ENCODE data around the gene PCGF3.
"Not testable (repeated sequence)": the region's sequence is repeated elsewhere in the genome, so short reads cannot be mapped to it uniquely, and the experiment has no call there.

PCGF3 gene

DNA sequence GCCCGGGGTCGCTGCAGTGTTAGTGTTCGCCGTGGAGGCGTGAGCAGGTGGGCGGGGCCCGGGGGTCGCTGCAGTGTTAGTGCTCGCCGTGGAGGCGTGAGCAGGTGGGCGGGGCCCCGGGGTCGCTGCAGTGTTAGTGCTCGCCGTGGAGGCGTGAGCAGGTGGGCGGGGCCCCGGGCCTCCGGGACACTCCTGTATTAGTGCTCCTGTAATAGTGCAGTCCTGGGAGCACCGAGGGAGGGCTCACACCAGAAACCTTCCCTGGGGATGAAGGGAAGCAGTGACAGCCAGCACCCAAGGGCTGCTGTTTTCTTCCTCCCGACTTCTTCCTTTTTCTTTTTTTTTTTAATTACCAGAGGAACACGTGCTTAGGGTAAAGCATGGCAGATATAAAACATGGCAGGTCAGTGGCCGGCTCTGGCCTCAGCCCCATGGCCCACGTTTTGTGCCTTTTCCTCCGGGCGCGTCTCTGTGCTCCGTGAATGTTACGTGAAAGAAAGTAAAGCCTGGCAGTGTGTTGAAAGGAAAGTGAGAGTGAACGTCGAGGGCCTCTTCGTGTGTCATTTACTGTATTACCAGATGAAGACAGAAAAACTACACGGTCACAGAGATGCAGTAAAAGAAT, 42.0 kb downstream of the PCGF3 start:
- no peak for TF ChIP-seq ZFX (IDR thresholded peaks at IDR 0.05; ENCODE audit: borderline replicate concordance)
- TF ChIP-seq, protein P1, sequence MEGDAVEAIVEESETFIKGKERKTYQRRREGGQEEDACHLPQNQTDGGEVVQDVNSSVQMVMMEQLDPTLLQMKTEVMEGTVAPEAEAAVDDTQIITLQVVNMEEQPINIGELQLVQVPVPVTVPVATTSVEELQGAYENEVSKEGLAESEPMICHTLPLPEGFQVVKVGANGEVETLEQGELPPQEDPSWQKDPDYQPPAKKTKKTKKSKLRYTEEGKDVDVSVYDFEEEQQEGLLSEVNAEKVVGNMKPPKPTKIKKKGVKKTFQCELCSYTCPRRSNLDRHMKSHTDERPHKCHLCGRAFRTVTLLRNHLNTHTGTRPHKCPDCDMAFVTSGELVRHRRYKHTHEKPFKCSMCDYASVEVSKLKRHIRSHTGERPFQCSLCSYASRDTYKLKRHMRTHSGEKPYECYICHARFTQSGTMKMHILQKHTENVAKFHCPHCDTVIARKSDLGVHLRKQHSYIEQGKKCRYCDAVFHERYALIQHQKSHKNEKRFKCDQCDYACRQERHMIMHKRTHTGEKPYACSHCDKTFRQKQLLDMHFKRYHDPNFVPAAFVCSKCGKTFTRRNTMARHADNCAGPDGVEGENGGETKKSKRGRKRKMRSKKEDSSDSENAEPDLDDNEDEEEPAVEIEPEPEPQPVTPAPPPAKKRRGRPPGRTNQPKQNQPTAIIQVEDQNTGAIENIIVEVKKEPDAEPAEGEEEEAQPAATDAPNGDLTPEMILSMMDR (IDR thresholded peaks at IDR 0.05), result no peak

DNA sequence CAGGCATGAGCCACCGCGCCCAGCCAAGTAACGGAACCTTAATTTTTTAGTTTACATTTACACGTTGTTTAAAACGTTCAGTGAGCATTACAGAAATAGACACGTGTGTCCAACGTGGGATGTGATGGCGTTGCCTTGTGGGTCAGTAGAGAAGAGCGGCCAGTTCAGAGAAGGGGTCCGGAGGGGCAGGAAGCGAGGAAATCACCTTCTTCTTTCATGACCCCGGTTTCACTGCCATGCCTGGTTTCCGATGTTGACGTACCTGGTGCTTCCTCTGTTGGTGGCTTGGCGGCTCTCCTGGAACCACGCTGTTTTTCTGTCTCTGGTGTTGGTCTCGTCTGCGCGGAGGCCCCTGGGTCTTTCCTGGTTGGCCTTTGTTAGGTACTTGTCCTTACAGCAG, 42.8 kb downstream of the PCGF3 start:
- TF ChIP-seq, protein P1 (IDR thresholded peaks at IDR 0.05), result no peak
- no peak for TF ChIP-seq ZFX (IDR thresholded peaks at IDR 0.05; ENCODE audit: borderline replicate concordance)
- no peak overlapping the region for H3K27ac ChIP-seq

More for the DNA sequence above, 42.0 kb downstream of the PCGF3 start:
- H3K27ac ChIP-seq, result no peak overlapping the region

DNA sequence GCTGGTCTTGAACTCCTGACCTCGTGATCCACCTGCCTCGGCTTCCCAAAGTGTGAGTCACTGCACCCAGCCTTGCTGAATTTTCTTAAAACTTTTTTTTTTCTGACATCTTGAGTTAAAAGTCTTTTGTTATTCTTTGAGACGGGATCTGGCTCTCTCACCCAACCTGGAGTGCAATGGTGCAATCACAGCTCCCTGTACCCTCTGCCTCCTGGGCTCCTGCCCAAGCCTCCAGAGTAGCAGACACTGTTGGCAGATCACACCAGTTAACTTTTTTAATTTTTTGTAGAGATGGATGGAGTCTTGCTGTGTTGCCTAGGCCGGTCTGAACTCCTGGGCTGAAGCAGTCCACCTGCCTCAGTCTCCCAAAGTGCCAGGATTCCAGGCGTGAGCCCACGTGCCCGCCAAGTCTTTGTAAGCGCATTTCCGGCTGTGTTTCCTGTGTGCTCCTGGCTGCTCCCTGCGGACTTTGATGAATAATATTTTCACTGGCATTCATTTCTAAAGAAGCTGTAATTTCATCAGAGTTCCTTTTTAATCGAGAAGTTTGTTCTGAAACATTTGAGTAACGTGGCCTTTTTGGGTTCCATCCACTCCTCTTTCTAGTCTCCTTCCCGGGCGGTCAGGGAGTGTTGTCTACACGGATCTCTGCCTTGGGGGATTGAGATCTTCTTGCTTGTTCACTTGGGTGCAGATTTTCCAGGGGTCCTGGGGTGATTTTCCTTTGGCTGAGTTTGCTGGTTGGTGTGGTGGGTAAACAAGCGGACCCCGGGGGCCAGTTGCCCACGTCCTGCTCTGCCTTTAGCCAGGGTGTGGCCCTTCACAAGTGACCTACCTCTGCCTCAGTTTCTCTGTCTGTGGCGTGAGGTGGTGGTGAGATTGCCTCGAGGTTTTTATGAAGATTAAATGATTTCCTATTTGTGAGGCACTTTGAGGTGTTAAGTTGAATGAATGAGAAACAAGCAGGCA, 44.4 kb downstream of the PCGF3 start:
- TF ChIP-seq, protein P1 (IDR thresholded peaks at IDR 0.05), result no peak
- TF ChIP-seq ZFX (IDR thresholded peaks at IDR 0.05; ENCODE audit: borderline replicate concordance), result no peak
- no peak overlapping the region for H3K27ac ChIP-seq

DNA sequence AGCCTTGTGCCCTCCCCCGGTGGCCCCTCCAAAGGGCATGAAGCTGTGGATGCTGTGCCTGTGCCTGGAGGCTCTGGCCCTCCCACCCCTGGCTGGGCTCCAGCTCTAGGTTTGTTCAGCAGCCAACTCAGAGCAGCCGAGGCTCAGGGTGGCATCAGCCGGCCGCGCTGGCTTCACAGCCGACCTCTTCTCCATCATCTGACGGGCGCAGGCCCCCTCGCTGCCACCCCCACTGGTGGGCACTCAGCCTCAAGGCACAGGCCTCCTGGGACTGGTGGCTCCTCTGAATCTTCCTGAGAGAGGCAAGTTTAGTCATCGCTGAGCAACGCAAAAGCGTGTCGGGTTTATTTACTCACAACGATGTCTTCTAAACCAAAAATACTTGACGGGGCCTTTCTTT, 46.0 kb downstream of the PCGF3 start:
- no peak overlapping the region for H3K27ac ChIP-seq
- TF ChIP-seq, protein P1 (IDR thresholded peaks at IDR 0.05), result no peak
- no peak for TF ChIP-seq ZFX (IDR thresholded peaks at IDR 0.05; ENCODE audit: borderline replicate concordance)

DNA sequence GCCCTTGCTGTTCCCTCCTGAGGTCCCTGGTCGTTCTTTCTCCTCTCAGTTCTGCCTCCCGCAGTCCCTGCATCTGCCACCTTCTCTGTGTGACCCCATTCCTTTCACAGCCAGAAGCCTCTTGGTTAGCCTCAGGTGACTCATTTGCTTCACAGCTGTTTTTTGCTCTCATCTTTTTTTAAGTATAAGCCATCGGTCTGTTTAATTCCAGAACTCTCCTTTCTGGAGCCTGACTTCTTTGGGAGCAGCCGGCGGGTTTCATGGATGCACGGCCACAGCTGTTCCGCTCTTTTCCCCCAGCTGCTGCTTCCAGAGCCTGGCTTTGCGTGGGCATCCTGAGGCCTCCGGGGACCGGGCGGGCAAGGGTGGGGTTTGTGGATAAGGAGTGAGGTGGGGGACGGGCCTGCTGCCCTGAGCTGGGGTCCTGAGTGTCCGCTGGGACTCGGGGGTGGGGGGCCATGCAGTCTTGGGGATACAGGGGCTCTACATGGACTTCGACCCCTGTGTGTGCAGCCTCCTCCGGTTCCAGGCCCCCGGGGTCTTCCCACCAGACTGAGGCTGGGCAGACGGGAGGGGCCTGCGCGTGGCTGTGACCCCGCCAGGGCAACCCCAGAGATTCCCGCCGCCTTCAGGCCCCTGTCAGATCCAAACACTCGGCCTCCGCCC, 46.7 kb downstream of the PCGF3 start:
- no peak overlapping the region for H3K27ac ChIP-seq
- TF ChIP-seq, protein P1 (IDR thresholded peaks at IDR 0.05), result no peak
- no peak for TF ChIP-seq ZFX (IDR thresholded peaks at IDR 0.05; ENCODE audit: borderline replicate concordance)

DNA sequence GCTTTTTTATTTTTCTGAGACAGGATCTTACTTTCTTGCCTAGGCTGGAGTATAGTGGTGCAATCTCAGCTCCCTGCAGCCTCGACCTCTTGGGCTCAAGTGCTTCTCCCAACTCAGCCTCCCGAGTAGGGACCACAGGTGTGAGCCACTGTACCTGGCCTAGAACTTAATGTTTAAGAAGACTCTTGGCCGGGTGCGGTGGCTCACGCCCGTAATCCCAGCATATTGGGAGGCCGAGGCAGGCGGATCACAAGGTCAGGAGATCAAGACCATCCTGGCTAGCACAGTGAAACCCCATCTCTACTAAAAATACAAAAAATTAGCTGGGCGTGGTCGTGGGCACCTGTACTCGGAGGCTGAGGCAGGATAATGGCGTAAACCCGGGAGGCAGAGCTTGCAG, 47.6 kb downstream of the PCGF3 start:
- not testable (repeated sequence) for H3K27ac ChIP-seq

DNA sequence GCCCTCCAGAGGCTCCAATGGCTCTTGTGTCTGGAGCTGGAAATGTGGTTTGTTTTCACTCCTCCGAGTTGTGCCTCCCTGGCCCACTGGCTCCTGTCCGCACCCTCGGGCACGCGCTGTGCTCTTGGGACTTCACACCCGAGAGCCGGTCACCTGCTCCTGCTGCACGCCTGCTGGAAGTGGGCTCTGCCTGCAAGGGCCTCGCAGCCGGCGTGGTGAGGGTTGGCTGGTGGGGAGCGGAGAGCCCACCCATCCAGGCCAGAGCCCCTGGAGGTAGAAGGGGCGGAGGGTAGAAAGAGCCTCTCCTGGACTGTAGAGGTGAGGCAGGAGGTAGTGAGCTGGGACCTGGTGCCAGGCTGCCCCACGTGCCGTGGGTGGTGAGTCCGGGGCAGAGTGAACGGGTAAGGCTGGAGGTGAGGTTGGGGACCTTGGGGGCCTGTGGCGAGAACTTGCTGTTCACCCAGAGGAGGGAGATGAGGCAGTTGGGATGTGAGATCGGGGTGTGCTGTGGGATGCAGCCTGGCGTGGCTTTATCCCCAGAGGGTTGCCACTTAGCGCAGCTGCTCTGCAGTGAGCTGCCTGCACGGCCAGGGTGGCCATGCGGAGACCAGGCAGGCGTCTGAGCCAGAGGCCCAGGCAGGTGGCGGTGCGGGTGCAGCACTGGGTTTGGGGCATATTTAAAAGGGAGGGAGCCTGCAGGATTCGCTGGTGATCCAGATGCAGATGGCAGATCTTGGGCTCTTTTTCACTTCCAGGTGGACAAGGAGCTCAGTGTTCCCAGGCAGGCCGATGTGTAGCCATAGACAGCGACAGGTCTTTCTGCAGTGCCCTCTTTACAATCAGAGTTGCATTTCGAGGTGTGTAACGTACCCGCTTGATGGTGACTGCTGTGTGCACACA, 48.8 kb downstream of the PCGF3 start:
- no peak for TF ChIP-seq ZFX (IDR thresholded peaks at IDR 0.05; ENCODE audit: borderline replicate concordance)
- TF ChIP-seq, protein P1 (IDR thresholded peaks at IDR 0.05), result no peak

More for the DNA sequence above, 48.8 kb downstream of the PCGF3 start:
- no peak overlapping the region for H3K27ac ChIP-seq

All from 22Rv1 (cell line).